DND-41 (cell line): ENCODE data around the gene CCDC83.
A peak's percentile ranks its signal among the peaks of the same experiment; 100 is the strongest.

Experiments
- ATAC-seq: fragments of 200-7000 bp; cut with Tn5 transposase; 3 replicates; pipeline ENCODE4 v1.9.1; 2021; ENCODE audit warnings: low read depth; ENCODE audit not compliant: insufficient read depth
- DNase-seq: peaks from one replicate; pipeline ENCODE4 v3.0.0-alpha.2; 2020
- H2AFZ ChIP-seq: 2 replicates; pipeline ENCODE4 v1.6.0; 2012; ENCODE audit warnings: low read depth, low read length
- H3K27ac ChIP-seq: 2 replicates; pipeline ENCODE4 v1.5.1; 2012; ENCODE audit warnings: low read length, inconsistent platforms
- H3K27me3 ChIP-seq: fragments of 200-600 bp; sonication (generic); 2 replicates; pipeline ENCODE4 v1.6.0; 2012; ENCODE audit warnings: low read length, mild to moderate bottlenecking, inconsistent platforms; ENCODE audit not compliant: insufficient read depth, poor library complexity
- H3K36me3 ChIP-seq: 2 replicates; pipeline ENCODE4 v1.5.1; 2012; ENCODE audit warnings: low read length, inconsistent platforms; ENCODE audit not compliant: insufficient read depth
- H3K4me1 ChIP-seq: 2 replicates; pipeline ENCODE4 v1.5.1; 2012; ENCODE audit warnings: mild to moderate bottlenecking, low read length; ENCODE audit not compliant: insufficient read depth
- H3K4me2 ChIP-seq: 2 replicates; pipeline ENCODE4 v1.6.0; 2012; ENCODE audit warnings: mild to moderate bottlenecking, moderate library complexity, low read length, inconsistent platforms; ENCODE audit not compliant: insufficient read depth
- H3K4me3 ChIP-seq, 2 experiments: fragments of 200-600 bp in 1 of 2; shearing (Covaris generic) in 1 of 2; 2 replicates each; pipeline ENCODE4 v1.5.1; 2012 to 2016; ENCODE audit warnings: inconsistent platforms in 2 of 2, low read length in 2 of 2, mild to moderate bottlenecking in 2 of 2, low read depth in 1 of 2, moderate library complexity in 1 of 2
- H3K79me2 ChIP-seq: 2 replicates; pipeline ENCODE4 v1.6.0; 2012; ENCODE audit warnings: low read length, inconsistent platforms; ENCODE audit not compliant: insufficient read depth
- H3K9ac ChIP-seq: 2 replicates; pipeline ENCODE4 v1.6.0; 2012; ENCODE audit warnings: low read depth, mild to moderate bottlenecking, inconsistent platforms, low read length, moderate library complexity
- H3K9me3 ChIP-seq: 2 replicates; pipeline ENCODE4 v1.5.1; 2012; ENCODE audit warnings: low read length, moderate library complexity, mild to moderate bottlenecking, inconsistent platforms; ENCODE audit not compliant: insufficient read depth, severe bottlenecking
- H4K20me1 ChIP-seq: 2 replicates; pipeline ENCODE4 v1.6.0; 2012; ENCODE audit warnings: low read length; ENCODE audit not compliant: insufficient read depth
- EZH2 ChIP-seq: IDR thresholded peaks from 3 replicates; pipeline ENCODE4 v1.6.1; 2012; ENCODE audit warnings: borderline replicate concordance, low read depth, mild to moderate bottlenecking, moderate library complexity, low read length, inconsistent platforms; ENCODE audit not compliant: severe bottlenecking
- TF ChIP-seq, protein P1 (sequence below): IDR thresholded peaks from 2 replicates; pipeline ENCODE4 v1.5.1; 2012; ENCODE audit warnings: borderline replicate concordance, low read length, moderate library complexity, mild to moderate bottlenecking; ENCODE audit not compliant: poor library complexity, severe bottlenecking; ENCODE audit errors: extremely low read depth

CCDC83 gene

DNA sequence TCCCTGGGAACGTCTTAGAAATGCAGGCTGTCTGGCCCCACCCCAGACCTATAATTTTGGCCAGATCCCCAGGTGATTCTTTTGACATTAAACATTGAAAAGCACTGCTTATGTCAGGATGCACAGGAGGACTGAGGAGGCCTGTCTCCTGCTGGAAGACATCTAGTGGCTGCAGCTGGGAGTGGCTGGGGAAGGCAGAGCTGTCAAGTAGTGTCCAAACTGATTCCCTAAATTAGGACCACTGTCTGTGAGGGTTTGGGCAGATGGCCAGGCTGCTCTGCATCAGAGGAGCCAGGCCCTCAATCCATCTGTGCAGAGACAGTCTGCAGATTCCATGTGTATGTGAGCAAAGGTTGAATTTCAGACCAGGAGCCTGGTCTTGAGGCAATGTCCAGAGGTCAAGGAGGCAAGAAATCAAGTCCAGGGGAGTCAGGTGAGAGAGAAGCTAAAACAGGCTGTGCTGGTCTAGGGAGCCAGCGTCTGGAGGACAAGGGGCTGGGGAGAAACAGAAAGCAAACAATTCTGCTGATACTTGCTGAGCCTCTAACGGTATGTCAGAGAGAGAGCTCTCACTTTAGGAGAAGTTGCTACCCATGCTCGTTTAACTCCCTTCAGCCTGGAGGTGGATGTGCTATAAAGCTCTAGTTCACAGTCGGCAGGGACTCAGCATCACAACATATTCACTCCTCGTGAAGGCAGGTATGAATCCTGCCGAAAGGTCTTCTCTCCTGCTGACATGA, 28.9 kb upstream of the CCDC83 start:
- Histone ChIP-seq H3K9me3 (no peaks in the 10 kb centered on the region), H3K36me3 (no peaks in the 10 kb centered on the region), H2AFZ (no peak overlapping the region), H3K9ac (no peak overlapping the region), H3K4me2 (no peak overlapping the region), H3K27me3 (peaks cover 49% of the 10 kb centered on the region), H3K79me2 (no peaks in the 10 kb centered on the region), H3K4me3 (no peak overlapping the region), H3K4me1 (peaks cover 9% of the 10 kb centered on the region; the same call in 1 of the 2 replicates), H3K27ac (no peak overlapping the region), H4K20me1 (peaks cover 13% of the 10 kb centered on the region; the same call in 1 of the 2 replicates)
- no peak for DNase-seq
- ATAC-seq: no peak
- TF ChIP-seq EZH2: no peak
- TF ChIP-seq, protein P1, sequence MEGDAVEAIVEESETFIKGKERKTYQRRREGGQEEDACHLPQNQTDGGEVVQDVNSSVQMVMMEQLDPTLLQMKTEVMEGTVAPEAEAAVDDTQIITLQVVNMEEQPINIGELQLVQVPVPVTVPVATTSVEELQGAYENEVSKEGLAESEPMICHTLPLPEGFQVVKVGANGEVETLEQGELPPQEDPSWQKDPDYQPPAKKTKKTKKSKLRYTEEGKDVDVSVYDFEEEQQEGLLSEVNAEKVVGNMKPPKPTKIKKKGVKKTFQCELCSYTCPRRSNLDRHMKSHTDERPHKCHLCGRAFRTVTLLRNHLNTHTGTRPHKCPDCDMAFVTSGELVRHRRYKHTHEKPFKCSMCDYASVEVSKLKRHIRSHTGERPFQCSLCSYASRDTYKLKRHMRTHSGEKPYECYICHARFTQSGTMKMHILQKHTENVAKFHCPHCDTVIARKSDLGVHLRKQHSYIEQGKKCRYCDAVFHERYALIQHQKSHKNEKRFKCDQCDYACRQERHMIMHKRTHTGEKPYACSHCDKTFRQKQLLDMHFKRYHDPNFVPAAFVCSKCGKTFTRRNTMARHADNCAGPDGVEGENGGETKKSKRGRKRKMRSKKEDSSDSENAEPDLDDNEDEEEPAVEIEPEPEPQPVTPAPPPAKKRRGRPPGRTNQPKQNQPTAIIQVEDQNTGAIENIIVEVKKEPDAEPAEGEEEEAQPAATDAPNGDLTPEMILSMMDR: peak; percentile 46

DNA sequence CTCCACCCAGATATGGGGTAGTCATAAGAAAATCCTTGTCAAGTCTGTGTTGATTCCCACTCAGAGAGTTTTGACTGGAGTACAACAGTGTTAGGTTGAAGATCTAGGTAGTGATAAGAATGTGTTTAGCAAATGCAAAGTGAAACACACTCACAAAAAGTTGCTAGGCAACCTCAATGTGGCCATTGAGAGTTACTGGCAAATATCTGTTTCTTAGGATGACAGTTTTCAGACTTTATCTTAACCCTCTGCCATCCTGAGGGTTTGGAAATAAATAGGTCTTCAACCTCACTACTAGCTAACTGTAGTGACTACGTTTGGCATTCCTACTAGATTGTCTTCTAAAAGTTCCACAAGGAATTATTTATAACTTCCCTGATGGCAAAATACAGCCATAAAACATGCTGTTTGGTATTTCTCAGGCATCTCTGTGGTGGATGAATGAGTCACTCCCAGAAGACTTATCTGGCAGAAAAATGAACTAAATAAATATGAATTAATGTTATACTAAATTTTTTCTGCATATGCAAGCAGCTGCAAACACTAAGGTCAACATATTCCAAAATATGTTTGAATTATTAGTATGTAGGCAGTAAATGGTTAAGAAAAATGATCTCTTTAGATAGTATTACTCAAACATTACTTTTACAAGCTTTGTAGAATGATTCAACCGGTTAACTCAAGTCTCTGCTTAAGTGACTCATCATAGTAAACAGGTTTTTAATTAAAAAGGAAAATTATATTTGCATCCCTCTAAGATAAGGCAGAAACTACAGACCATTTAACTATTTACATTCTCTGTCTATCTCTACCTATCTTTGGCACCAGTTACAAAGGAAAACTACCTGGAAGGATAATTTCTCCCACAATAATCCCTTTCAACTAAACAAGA, 27.2 kb upstream of the CCDC83 start:
- Histone ChIP-seq H3K27me3 (peaks cover 35% of the 10 kb centered on the region), H3K27ac (no peak overlapping the region), H3K9me3 (no peaks in the 10 kb centered on the region), H2AFZ (no peak overlapping the region), H3K36me3 (no peaks in the 10 kb centered on the region), H3K4me3 (no peak overlapping the region), H3K4me1 (peaks cover 9% of the 10 kb centered on the region; the same call in 1 of the 2 replicates), H3K4me2 (no peak overlapping the region), H4K20me1 (peaks cover 8% of the 10 kb centered on the region; the same call in 1 of the 2 replicates), H3K9ac (no peak overlapping the region), H3K79me2 (no peaks in the 10 kb centered on the region)
- TF ChIP-seq, protein P1: no peak
- no peak for TF ChIP-seq EZH2
- DNase-seq (no peak), ATAC-seq (no peak)

DNA sequence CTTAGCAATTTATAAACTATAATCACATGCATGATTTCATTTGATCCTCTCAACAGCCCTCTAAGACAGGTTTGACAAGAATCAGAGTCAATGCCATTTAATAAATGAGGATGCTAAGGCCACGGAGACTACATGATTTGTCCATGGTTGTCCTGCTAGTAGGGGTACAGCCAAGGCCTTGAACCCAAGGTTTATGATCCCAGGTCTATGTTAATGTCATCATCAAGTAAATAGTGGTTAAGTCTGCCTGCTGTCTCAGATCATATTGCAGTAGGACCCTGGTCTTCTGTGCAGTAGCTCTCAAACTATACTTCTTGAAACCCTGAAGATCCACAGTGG, 26.6 kb upstream of the CCDC83 start:
- no peak for ATAC-seq
- H3K4me2 ChIP-seq: no peak overlapping the region
- TF ChIP-seq, protein P1: no peak
- TF ChIP-seq EZH2: no peak
- H3K9me3 ChIP-seq: no peaks in the 10 kb centered on the region
- H3K4me3 ChIP-seq: no peak overlapping the region
- no peak overlapping the region for H3K27ac ChIP-seq
- no peaks in the 10 kb centered on the region for H3K36me3 ChIP-seq
- peaks cover 7% of the 10 kb centered on the region; the same call in 1 of the 2 replicates for H3K4me1 ChIP-seq
- H3K27me3 ChIP-seq: peaks cover 32% of the 10 kb centered on the region
- H3K9ac ChIP-seq: no peak overlapping the region
- H3K79me2 ChIP-seq: no peaks in the 10 kb centered on the region
- H4K20me1 ChIP-seq: peaks cover 8% of the 10 kb centered on the region; the same call in 1 of the 2 replicates
- H2AFZ ChIP-seq: no peak overlapping the region
- DNase-seq: no peak
